ENCODE results near the gene AP2S1.
"Not testable (repeated sequence)": the region's sequence is repeated elsewhere in the genome, so short reads cannot be mapped to it uniquely, and the experiment has no call there.

AP2S1 gene

DNA sequence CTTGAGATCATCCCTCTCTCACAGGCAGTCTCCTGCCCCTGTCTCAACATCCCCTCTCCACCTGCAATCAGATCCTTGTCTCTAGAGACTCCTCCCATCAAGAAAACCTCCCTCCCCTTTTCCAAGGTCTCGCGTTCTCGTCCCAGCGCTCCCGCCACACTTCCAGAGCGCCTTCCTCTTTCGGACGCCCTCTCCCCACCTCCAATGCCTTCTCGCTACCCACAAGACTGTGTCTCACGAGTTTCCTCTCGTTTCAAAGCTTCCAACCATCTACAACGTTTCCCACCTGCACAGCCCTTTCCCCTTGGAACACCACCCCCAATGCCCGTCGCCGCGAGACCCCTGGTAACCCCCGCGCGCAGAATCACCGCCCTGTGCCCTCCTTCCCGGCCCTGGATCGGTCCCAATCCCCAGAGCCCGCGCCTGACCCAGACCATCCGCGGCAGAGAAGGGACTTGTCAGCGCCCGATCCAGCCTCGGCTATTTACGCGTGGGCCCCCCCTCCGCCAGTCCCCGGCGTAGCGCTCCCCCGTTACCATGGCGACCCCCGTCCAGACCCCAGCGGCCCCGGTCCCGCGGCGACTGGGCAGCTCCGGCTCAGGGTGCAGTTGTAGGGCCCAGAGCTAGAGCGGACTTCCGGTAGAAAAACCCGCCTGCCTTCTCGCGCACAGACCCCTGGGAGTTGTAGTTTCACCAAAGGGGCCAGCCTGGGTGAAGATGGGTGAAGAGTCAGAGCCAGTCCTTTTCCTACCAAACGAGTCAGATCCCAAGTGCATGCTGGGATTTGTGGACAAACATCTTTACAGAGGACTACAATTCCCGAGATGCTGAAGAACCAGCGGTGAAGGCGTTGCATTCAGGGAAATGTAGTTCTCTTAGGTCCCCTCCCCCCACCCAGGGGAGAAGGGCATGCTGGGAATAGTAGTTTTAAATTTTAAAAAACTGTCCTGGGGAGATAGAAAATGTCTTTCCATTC is at the start of gene AP2S1:
TSS of gene AP2S1 (minus strand) at position 619 of the 976 bp plus-strand sequence. CDS start at position 539, 80 bp downstream.
- peak; percentile 96 for DNase-seq

DNA sequence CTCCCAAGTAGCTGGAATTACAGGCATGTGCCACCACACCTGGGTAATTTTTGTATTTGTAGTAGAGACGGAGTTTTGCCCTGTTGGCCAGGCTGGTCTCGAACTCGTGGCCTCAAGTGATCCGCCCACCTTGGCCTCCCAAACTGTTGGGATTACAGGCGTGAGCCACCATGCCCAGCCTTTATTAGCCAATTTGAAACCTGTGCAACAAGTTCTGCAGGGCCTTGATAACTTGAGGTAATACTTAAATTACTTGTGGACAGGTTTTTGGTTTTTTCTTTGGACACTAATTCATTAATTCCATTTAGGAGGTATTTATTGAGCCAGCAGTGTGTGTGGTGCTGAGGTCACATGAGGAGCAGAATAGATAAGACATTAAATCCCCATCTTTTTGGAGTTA is 49.7 kb upstream of the AP2S1 start:
- no peak for DNase-seq

DNA sequence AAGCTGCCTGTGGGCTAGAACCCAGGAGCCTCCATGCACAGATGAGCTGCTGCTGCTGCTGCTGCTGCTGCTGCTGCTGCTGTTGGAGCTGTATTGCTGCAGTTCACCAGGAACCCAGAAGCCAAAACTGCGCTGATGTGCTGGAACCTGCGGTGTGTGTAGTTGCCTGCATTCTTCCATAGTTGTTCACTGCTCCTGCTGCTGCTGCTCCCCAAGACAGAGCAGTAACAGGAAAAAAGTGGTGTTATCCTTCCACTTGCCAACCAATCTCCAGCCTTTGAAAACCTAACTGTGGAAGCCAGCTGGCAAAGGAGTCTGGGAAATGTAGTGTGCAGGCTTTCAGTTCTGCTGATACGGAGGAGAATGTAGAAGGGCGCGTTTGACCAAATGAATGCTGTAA is 48.1 kb upstream of the AP2S1 start:
- no peak for DNase-seq

GRCh38 chr19:46896076-46896794 is 45.6 kb upstream of the AP2S1 start:
- no peak for DNase-seq

- no peak for DNase-seq
Measured at GRCh38 chr19:46892252-46893179, 41.9 kb upstream of the AP2S1 start.

DNA sequence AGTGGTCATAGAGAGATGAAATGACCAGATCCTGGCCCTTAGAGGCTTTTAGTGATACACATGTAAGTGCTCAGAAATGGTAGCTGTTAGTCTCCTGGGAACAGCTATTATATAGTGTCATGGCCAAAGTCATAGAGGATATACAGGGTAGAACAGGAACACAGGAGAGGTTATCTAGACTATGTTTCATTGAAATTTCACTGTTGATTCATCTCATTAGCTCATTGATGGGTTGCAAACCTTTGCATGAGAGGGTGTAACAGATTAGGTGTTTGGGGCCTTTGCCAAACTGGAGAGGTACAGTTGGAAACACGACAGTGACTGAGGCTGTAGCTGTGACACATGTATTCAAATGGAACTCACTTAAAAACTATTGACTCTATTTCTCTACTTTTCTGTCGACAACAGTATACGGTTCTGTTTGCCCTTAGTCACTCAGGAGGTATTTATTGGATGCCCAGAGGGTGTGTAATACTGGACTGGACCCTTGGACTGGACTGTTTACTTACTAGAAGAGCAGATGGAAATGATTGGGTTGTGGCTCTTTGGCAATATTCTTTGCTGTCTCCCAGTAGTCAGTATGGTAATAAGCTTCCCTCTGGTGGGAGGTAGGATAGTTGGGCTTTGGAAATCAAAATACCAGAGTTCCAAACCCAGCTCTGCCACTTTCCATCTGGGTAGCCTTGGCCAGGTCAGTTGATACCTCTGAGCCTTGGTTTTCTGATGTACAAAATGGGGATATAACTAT is 40.0 kb upstream of the AP2S1 start:
- DNase-seq = no peak

GRCh38 chr19:46887240-46887782 is 36.7 kb upstream of the AP2S1 start:
- no peak for DNase-seq

- no peak for DNase-seq
Measured at GRCh38 chr19:46886546-46887239, 36.0 kb upstream of the AP2S1 start.

GRCh38 chr19:46885411-46885810 is 34.8 kb upstream of the AP2S1 start:
- no peak for DNase-seq

GRCh38 chr19:46882751-46883150 is 32.1 kb upstream of the AP2S1 start:
- DNase-seq = not testable (repeated sequence)

GRCh38 chr19:46882034-46882433 is 31.4 kb upstream of the AP2S1 start:
- DNase-seq = no peak

GRCh38 chr19:46881092-46881491 is 30.4 kb upstream of the AP2S1 start:
- DNase-seq = no peak

DNA sequence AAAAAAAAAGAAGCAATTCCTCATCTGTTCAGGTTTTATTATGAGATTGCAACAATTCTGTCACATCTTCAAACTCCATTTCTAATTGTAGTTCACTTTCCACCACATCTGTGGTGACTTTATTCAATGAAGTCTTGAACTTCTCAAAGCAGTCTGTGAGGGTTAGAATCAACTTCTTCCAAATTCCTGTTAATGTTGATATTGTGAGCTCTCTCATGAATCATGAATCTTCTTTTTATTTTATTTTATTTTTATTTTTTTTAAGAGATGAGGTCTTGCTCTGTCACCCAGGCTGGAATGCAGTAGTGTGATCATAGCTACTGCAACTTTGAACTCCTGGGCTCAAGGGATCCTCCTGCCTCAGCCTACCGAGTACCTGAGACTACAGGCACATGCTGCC is 29.8 kb upstream of the AP2S1 start:
- DNase-seq = no peak

GRCh38 chr19:46878613-46879375 is 28.1 kb upstream of the AP2S1 start:
- no peak for DNase-seq

DNA sequence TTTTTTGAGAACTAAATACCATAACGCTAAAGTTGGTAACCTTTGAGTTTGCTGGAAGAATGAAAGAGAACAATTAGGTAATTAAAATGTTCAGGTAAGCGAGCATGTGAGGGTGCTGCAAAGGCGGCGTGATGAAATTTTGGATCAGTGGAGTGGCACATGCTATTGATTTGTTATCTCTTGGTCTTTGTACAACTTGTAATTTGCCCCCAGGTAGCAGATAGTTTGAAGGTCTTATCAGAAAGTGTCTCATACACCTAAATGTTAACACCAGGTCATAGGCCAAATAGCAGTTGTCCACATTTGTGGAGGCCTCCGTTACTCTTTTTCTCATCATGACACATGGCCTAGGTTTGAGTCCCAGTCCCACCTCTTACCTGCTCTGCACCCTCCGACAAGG is 25.0 kb upstream of the AP2S1 start:
- DNase-seq = no peak

GRCh38 chr19:46875234-46875633 is 24.6 kb upstream of the AP2S1 start:
- DNase-seq = no peak

DNA sequence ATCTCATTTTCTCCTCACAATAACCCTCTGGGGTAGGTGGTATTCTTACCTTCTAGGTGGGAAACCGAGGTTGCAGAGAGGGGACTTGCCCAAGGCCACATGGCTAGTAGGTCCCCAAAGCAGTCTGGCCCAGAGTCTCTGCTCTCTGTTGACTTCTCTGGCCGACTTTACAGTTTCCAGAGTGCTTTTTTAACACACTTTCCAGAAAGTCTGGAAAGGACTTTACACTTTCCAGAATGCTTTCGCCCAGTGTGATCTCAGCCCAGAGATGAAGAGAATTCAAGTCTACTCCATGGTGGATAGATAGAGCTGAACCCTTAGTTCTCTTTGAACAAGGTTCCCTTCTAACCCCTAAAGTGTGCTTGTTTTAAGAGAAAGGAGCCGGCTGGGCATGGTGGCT is 22.3 kb upstream of the AP2S1 start:
- DNase-seq = no peak

GRCh38 chr19:46871173-46871572 is 20.5 kb upstream of the AP2S1 start:
- DNase-seq = not testable (repeated sequence)

DNA sequence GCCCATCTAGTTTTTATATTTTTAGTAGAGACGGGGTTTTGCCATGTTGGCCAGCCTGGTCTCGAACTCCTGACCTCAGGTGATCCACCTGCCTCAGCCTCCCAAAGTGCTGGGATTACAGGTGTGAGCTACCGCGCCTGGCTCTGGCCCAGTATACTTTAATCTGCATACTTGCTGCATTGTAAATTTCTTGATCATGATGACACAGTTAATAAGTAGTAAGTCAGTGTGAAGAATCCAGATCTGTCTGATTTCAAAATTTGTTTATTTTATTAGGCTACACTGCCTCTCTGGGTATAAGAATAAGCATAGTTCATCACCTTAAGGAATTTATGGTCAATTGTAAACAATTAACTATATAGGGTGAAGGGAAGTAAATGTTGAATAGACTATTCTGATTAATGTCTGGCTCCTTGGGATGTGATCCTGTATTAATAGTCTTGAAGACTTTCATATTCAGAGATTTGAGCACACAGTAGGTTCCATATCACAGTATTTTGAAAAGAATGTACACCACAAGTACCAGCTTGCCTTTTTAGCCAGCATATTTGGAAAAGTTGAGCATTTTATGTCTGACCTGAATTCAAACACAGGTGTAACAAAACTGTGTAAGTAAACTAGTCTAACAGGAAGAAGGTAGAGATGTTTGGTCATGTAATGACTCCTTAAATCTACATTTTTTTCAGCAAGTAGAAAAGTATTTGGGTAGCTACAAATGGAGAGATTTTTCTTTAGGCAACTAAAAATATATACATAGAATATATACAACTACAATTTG is 17.6 kb upstream of the AP2S1 start:
- DNase-seq = no peak

- no peak for DNase-seq
Measured at GRCh38 chr19:46867170-46867569, 16.5 kb upstream of the AP2S1 start.
